ENCODE measurements around the gene MIB1.

- TF ChIP-seq CTCF (IDR thresholded peaks at IDR 0.05) (no peak), POLR2AphosphoS5 (IDR thresholded peaks at IDR 0.05) (no peak), POLR2A (IDR thresholded peaks at IDR 0.05) (no peak), EP300 (IDR thresholded peaks at IDR 0.05; ENCODE audit: low read depth) (no peak)
Observed at GRCh38 chr18:21894619-21895367, 154.2 kb downstream of the MIB1 start.
